Uterus (tissue), 2 donors: Measurements from ENCODE around the gene SAV1.

Experiments used
- CTCF ChIP-seq, 4 experiments: fragments of 200-600 bp in 2 of 4; fragments of 450-650 bp in 2 of 4; sonication (generic) in 2 of 4; IDR thresholded peaks; one replicate each; pipeline ENCODE4 v1.5.1; 2016 to 2019; ENCODE audit warnings: antibody characterized with exemption in 4 of 4, mild to moderate bottlenecking in 2 of 4, moderate library complexity in 1 of 4
- POLR2A ChIP-seq, 2 donors: fragments of 450-650 bp; IDR thresholded peaks; one replicate each; pipeline ENCODE4 v1.6.1; 2016; ENCODE audit warnings: antibody characterized with exemption in 2 of 2, mild to moderate bottlenecking in 1 of 2, moderate library complexity in 1 of 2

DNA sequence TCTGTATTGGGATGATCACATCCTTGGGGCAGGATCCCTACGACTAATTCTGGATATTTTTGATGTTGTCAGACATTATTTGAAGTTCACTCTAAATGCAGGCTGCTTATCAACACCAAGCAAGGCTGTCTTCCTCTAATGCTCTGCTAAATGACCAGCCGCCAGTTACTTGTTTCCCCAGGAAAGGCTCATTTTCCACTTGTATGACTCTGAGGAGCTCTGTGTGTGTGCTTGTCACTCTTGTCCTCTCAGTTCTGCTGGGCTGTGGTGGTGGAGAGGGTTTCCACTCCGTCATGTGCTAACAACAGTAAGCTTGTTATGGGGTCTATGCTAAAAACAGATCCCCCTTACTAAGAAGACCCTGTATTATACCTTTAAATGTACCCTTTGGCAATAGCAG is 66.1 kb downstream of the SAV1 start:
- TF ChIP-seq CTCF (IDR thresholded peaks at IDR 0.05) (no peak), POLR2A (IDR thresholded peaks at IDR 0.05) (no peak)
